Psoas muscle (tissue), 8 donors: ENCODE results near the gene LRATD1. TPM values are rescaled to one million over a fixed set of nuclear protein-coding genes. Genes with fewer than 3 reads are reported as not detected.

Experiments
- ATAC-seq, 4 donors: fragments of 200-7000 bp; cut with Tn5 transposase; one replicate each; pipeline ENCODE4 v1.9.1; 2020; ENCODE audit warnings: moderate library complexity in 3 of 4, mild to moderate bottlenecking in 2 of 4
- DNase-seq, 2 donors: peaks; one replicate each; pipeline ENCODE4 v3.0.0-alpha.2; 2020
- H3K27ac ChIP-seq: fragments of 200-600 bp; one replicate; pipeline ENCODE4 v1.8.0; 2022
- H3K27me3 ChIP-seq, 3 donors: fragments of 200-600 bp in 1 of 3; one replicate each; pipeline versions ENCODE4 v1.6.1 to v1.8.0; 2013 to 2022; ENCODE audit warnings: low read length in 2 of 3, mild to moderate bottlenecking in 2 of 3, moderate library complexity in 1 of 3; ENCODE audit not compliant: insufficient read depth in 3 of 3
- H3K36me3 ChIP-seq, 2 donors: fragments of 200-600 bp in 1 of 2; one replicate each; pipeline versions ENCODE4 v1.6.1 to v1.8.0; 2013 to 2022; ENCODE audit warnings: low read depth in 1 of 2, mild to moderate bottlenecking in 1 of 2, moderate library complexity in 1 of 2; ENCODE audit not compliant: insufficient read depth in 1 of 2
- H3K4me1 ChIP-seq: fragments of 200-600 bp; one replicate; pipeline ENCODE4 v1.8.0; 2022
- H3K4me3 ChIP-seq: fragments of 200-600 bp; one replicate; pipeline ENCODE4 v1.8.0; 2022; ENCODE audit warnings: mild to moderate bottlenecking
- H3K9me3 ChIP-seq: fragments of 200-600 bp; one replicate; pipeline ENCODE4 v1.8.0; 2022
- CTCF ChIP-seq: fragments of 200-600 bp; IDR thresholded peaks from one replicate; pipeline ENCODE4 v1.8.0; 2022; ENCODE audit warnings: antibody characterized with exemption
- WGBS, 3 donors: extraction: QIAGEN DNeasy Blood & Tissue Kit; methylation state at CpG; one replicate each; pipeline versions ENCODE4 v1.1.6 to v1.1.7; 2013; 5-methylcytosine and 5-hydroxymethylcytosine counted together
- intact Hi-C, 2 donors: fragments of 100-400 bp; cut with DNase I; formaldehyde crosslinking; loops; one replicate each; pipeline versions ENCODE4 v1.11.0 to v1.14.2; 2022
- polyA plus RNA-seq, 3 donors: library from polyadenylated mRNA; stranded (reverse); fragments of 200-250 nt; gene quantifications; one replicate each; pipeline ENCODE4 v1.2.3, GENCODE V29; 2013
- total RNA-seq, 4 donors: library from RNA; stranded (reverse); fragmentation: NEBNext Ultra II Directional in 2 of 4; extraction: Animal tissue kit (Norgen Biotek cat#: 25700) in 2 of 4; gene quantifications; one replicate each; pipeline versions ENCODE4 v1.2.1 to v1.2.4, GENCODE V29; 2021 to 2023
- donor health status: healthy with polysubstance abuse.
- donor health status: DM: no; HTN: no; CAD: no; lungs with moderate emphysema.
- donor health status: Bipolar disorder and iron deficiency.
- donor health status: healthy.
- donor health status: DM: yes; HTN: yes; CAD: no.
- donor health status: DM: no; HTN: no; CAD: no.
- donor health status: DM: no; HTN: no; CAD: no.
- donor health status: DM: yes; HTN: yes; CAD: no.

The LRATD1 gene
- total and polyA plus RNA-seq, 7 donors: 0.22 to 3.5 (median 0.42) TPM

DNA sequence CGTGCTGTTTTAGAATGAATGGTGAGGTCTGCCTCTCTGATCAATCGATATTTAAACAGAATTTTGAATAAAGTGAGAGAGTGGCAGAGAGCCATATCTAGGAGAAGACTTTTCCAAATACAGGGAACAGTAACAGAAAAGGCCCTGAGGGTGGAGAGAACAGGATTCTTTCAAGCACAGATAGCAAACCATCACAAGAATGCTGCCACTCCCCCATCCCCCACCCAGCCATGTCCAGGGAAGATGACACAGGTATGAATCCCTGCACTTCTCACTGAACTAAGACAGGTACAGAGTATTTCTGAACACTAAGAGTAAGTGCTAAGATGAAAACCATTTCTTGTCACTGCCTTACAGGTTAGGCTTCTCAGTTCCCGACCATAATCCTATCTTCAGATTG lies 23.6 kb downstream of the LRATD1 start:
- no peak for ATAC-seq
- H3K4me3 ChIP-seq: no peak overlapping the region
- no peak overlapping the region for H3K27ac ChIP-seq
- no peak for TF ChIP-seq CTCF
- H3K27me3 ChIP-seq: no peaks in the 10 kb centered on the region
- no peaks in the 10 kb centered on the region for H3K36me3 ChIP-seq
- H3K4me1 ChIP-seq: no peaks in the 10 kb centered on the region
- WGBS, 3 donors: 85 to 95% (median 87%) methylated on average over 3 of the region's 3 CpGs
- no peak for DNase-seq
- H3K9me3 ChIP-seq: no peaks in the 10 kb centered on the region
- intact Hi-C loops: no loop called here

DNA sequence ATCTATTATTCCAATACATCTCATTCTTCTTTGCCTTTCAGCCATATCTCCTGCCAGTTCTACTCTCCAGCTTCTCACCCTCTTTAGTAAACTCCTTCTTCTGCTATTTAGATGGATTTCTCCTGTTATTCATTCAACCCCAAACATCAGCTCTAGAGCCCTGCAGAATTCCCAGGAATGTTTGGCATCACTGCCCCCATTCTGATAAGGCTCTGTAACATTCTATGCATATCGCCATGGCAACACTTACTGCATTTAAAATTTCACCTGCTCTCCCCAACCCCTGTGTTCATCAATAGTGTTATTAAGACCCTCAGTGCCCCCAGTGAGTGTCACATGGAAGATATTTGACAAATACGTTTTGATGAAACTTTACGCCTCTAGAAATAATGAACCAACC lies 28.6 kb downstream of the LRATD1 start:
- TF ChIP-seq CTCF: no peak
- Histone ChIP-seq H3K4me3 (no peak overlapping the region), H3K4me1 (no peaks in the 10 kb centered on the region), H3K36me3 (no peaks in the 10 kb centered on the region), H3K9me3 (no peaks in the 10 kb centered on the region), H3K27ac (no peak overlapping the region), H3K27me3 (no peaks in the 10 kb centered on the region)
- intact Hi-C loops: no loop called here
- WGBS, 3 donors: 78 to 95% (median 91%) methylated on average over 3 of the region's 3 CpGs
- ATAC-seq (no peak), DNase-seq (no peak)

DNA sequence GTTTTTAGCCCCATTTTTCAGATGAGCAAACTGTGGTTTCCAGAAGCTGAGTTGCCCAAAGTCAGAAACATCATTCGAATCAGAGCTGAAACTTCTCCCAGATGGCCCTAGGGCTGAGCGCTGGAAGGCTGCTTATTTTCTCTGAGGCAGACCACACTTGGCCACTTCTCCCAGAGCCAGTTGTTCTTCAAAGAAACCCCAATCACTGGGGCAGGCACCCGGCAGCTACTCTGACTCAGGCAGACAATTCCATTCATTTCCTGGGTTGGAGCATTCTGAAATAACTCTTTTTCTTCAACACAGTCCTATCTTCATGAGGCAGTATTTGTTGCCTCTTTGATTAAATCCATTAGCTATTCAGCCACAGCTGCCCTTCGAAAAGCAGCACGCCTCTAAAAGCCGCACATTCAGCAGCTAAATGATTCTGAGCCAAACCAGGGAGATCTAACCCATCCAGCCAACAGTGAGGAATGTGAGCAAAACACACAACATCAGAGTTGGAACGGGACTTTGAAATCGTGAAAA lies 40.9 kb downstream of the LRATD1 start:
- 24 to 34% (median 24%) methylated on average over 8 of the region's 8 CpGs for WGBS, 3 donors
- no peak for TF ChIP-seq CTCF
- H3K27me3 ChIP-seq: no peaks in the 10 kb centered on the region
- H3K36me3 ChIP-seq: no peaks in the 10 kb centered on the region
- no peak overlapping the region for H3K4me3 ChIP-seq
- H3K27ac ChIP-seq: no peak overlapping the region
- no peaks in the 10 kb centered on the region for H3K9me3 ChIP-seq
- intact Hi-C loops: no loop called here
- DNase-seq: no peak
- no peaks in the 10 kb centered on the region for H3K4me1 ChIP-seq
- ATAC-seq: no peak

DNA sequence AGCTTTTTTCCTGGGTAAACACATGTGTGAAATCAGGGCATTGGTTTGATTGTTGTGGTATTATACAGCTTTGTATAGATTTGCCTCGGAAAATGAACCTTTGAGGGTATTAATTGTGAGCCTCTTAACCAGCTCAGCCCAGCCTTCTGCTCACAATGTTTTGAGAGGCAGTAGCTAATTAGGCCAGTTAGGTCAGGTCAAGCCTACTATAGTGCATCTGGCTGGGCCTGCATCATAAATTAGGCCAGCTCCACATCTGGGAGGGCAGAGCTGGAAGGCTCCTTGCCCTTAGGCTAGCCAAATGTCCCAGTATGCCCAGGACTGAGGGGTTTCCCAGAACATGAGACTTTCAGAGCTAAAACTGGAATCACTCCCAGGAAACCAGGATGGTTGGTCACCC lies 43.0 kb downstream of the LRATD1 start:
- Histone ChIP-seq H3K9me3 (no peaks in the 10 kb centered on the region), H3K4me3 (no peak overlapping the region), H3K4me1 (no peaks in the 10 kb centered on the region), H3K27me3 (no peaks in the 10 kb centered on the region), H3K27ac (no peak overlapping the region), H3K36me3 (no peaks in the 10 kb centered on the region)
- intact Hi-C loops: no loop called here
- no peak for DNase-seq
- 35 to 52% (median 42%) methylated on average over 1 of the region's 1 CpG for WGBS, 3 donors
- TF ChIP-seq CTCF: no peak
- no peak for ATAC-seq

GRCh38 chr2:14676371-14676770 lies 43.9 kb downstream of the LRATD1 start:
- no peak for TF ChIP-seq CTCF
- intact Hi-C loops: no loop called here
- no peaks in the 10 kb centered on the region for H3K36me3 ChIP-seq
- H3K27me3 ChIP-seq: no peaks in the 10 kb centered on the region
- no peaks in the 10 kb centered on the region for H3K4me1 ChIP-seq
- ATAC-seq (no peak), DNase-seq (no peak)
- H3K27ac ChIP-seq: no peak overlapping the region
- H3K4me3 ChIP-seq: no peak overlapping the region
- H3K9me3 ChIP-seq: no peaks in the 10 kb centered on the region
